Mesenchymal stem cell (in vitro differentiated cells and primary cell): ENCODE data around the gene TM4SF4.
A peak's percentile ranks its signal among the peaks of the same experiment; 100 is the strongest.

Experiments used
- DNase-seq: peaks from one replicate; pipeline ENCODE4 v3.0.0-alpha.2; 2013
- H2AFZ ChIP-seq: one replicate; pipeline ENCODE4 v1.6.1; 2013; ENCODE audit warnings: low read depth, mild to moderate bottlenecking, control low read depth, inconsistent platforms, low read length, moderate library complexity
- H2AK5ac ChIP-seq: 2 replicates; pipeline ENCODE4 v1.6.1; 2013; ENCODE audit warnings: low read length, moderate library complexity, mild to moderate bottlenecking, inconsistent platforms; ENCODE audit not compliant: severe bottlenecking
- H2BK120ac ChIP-seq: one replicate; pipeline ENCODE4 v1.6.1; 2013; ENCODE audit warnings: low read depth, mild to moderate bottlenecking, inconsistent platforms, low read length, moderate library complexity
- H2BK12ac ChIP-seq, 2 experiments: one replicate each; pipeline ENCODE4 v1.6.1; 2013; ENCODE audit warnings: inconsistent platforms in 2 of 2, low read length in 2 of 2, mild to moderate bottlenecking in 2 of 2, moderate library complexity in 2 of 2, control low read depth in 1 of 2
- H2BK15ac ChIP-seq: one replicate; pipeline ENCODE4 v1.6.1; 2013; ENCODE audit warnings: mild to moderate bottlenecking, low read depth, inconsistent platforms; ENCODE audit not compliant: poor library complexity, severe bottlenecking
- H2BK5ac ChIP-seq: 2 replicates; pipeline ENCODE4 v1.6.1; 2013; ENCODE audit warnings: low read depth, mild to moderate bottlenecking, low read length, control low read depth, inconsistent platforms; ENCODE audit not compliant: poor library complexity, severe bottlenecking
- H3K14ac ChIP-seq, 2 experiments: one replicate each; pipeline ENCODE4 v1.6.1; 2013; ENCODE audit warnings: inconsistent platforms in 2 of 2, low read length in 2 of 2, control low read depth in 1 of 2, mild to moderate bottlenecking in 1 of 2, moderate library complexity in 1 of 2
- H3K18ac ChIP-seq, 2 experiments: one replicate each; pipeline ENCODE4 v1.6.1; 2013; ENCODE audit warnings: inconsistent platforms in 2 of 2, low read length in 2 of 2, control low read depth in 1 of 2, low read depth in 1 of 2, mild to moderate bottlenecking in 1 of 2
- H3K23ac ChIP-seq, 2 experiments: one replicate each; pipeline ENCODE4 v1.6.1; 2013; ENCODE audit warnings: inconsistent platforms in 2 of 2, low read length in 2 of 2, mild to moderate bottlenecking in 2 of 2, moderate library complexity in 2 of 2, control low read depth in 1 of 2
- H3K27ac ChIP-seq: 2 replicates; pipeline ENCODE4 v1.5.1; 2013; ENCODE audit warnings: mild to moderate bottlenecking, moderate library complexity, low read length, control low read depth, inconsistent platforms; ENCODE audit not compliant: poor library complexity, severe bottlenecking
- H3K27me3 ChIP-seq, 2 experiments: 2 replicates each; pipeline versions ENCODE4 v1.6.1 to v1.7.0; 2013; ENCODE audit warnings: low read length in 2 of 2, mild to moderate bottlenecking in 2 of 2, moderate library complexity in 2 of 2, control low read depth in 1 of 2, inconsistent platforms in 1 of 2; ENCODE audit not compliant: control insufficient read depth in 1 of 2, insufficient read depth in 1 of 2
- H3K36me3 ChIP-seq, 2 experiments: 2 replicates each; pipeline versions ENCODE4 v1.6.1 to v1.7.0; 2013; ENCODE audit warnings: low read length in 2 of 2, control low read depth in 1 of 2, inconsistent platforms in 1 of 2, low read depth in 1 of 2, mild to moderate bottlenecking in 1 of 2; ENCODE audit not compliant: insufficient read depth in 2 of 2, control insufficient read depth in 1 of 2
- H3K4ac ChIP-seq, 2 experiments: one replicate each; pipeline ENCODE4 v1.6.1; 2013; ENCODE audit warnings: inconsistent platforms in 2 of 2, low read length in 2 of 2, mild to moderate bottlenecking in 2 of 2, moderate library complexity in 2 of 2, control low read depth in 1 of 2, low read depth in 1 of 2
- H3K4me1 ChIP-seq: 2 replicates; pipeline ENCODE4 v1.6.1; 2013; ENCODE audit warnings: low read depth, low read length, control low read depth; ENCODE audit not compliant: control insufficient read depth, insufficient read depth
- H3K4me2 ChIP-seq: 2 replicates; pipeline ENCODE4 v1.6.1; 2013; ENCODE audit warnings: low read length, mild to moderate bottlenecking, inconsistent platforms; ENCODE audit not compliant: poor library complexity, severe bottlenecking
- H3K4me3 ChIP-seq, 2 experiments: 2 replicates each; pipeline versions ENCODE4 v1.5.1 to v1.7.0; 2013; ENCODE audit warnings: low read length in 2 of 2, mild to moderate bottlenecking in 2 of 2, control low read depth in 1 of 2, low read depth in 1 of 2; ENCODE audit not compliant: insufficient read depth in 1 of 2
- H3K79me1 ChIP-seq: replicated peaks from 2 replicates; pipeline ENCODE4 v1.6.1; 2013; ENCODE audit warnings: mild to moderate bottlenecking, control low read depth, low read length, inconsistent platforms; ENCODE audit not compliant: poor library complexity, severe bottlenecking
- H3K9ac ChIP-seq: 2 replicates; pipeline ENCODE4 v1.7.0; 2013; ENCODE audit warnings: mild to moderate bottlenecking, low read length, moderate library complexity
- H3K9me3 ChIP-seq: 2 replicates; pipeline ENCODE4 v1.7.0; 2013; ENCODE audit warnings: mild to moderate bottlenecking, low read length; ENCODE audit not compliant: control insufficient read depth
- H4K8ac ChIP-seq: one replicate; pipeline ENCODE4 v1.6.1; 2013; ENCODE audit warnings: inconsistent platforms, mild to moderate bottlenecking, low read length, moderate library complexity
- H4K91ac ChIP-seq: one replicate; pipeline ENCODE4 v1.6.1; 2013; ENCODE audit warnings: mild to moderate bottlenecking, low read length, inconsistent platforms
- WGBS: methylation state at CpG from one replicate; pipeline ENCODE4 v1.1.7; 2013; ENCODE audit warnings: mixed read lengths; 5-methylcytosine and 5-hydroxymethylcytosine counted together

The TM4SF4 gene

DNA sequence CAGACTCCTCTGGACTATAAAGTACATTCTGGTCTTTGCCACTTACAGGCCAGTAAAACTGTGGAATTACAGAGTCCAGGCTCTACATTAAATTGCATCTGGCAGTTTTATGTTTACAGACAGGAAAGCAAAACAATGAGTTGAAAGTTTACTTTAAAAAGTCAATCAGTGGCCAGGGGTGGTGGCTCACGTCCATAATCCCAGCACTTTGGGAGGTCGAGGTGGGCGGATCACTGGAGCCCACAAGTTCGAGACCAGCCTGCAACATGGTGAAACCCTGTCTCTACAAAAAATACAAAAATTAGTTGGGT, 53.8 kb downstream of the TM4SF4 start:
- Histone ChIP-seq H2BK15ac (no peak overlapping the region), H3K36me3 (peaks cover 14 to 65% of the 10 kb centered on the region in 2 experiments), H2BK12ac (no peak overlapping the region), H3K4me3 (no peak overlapping the region), H3K4me1 (peaks cover 11% of the 10 kb centered on the region), H2AFZ (no peak overlapping the region), H2BK5ac (no peak overlapping the region), H3K4me2 (no peak overlapping the region), H3K14ac (no peak overlapping the region), H3K9me3 (no peaks in the 10 kb centered on the region), H3K18ac (peak overlapping the region in 1 of 2 experiments; percentile 48), H3K4ac (no peak overlapping the region), H3K27me3 (no peaks in the 10 kb centered on the region), H3K27ac (peak overlapping the region; percentile 67), H3K79me1 (no peaks in the 10 kb centered on the region), H3K23ac (no peak overlapping the region), H2AK5ac (no peak overlapping the region), H3K9ac (peak overlapping the region; percentile 63), H2BK120ac (no peak overlapping the region), H4K91ac (no peak overlapping the region), H4K8ac (no peak overlapping the region)
- WGBS, result 40% methylated on average over 3 of the region's 4 CpGs
- DNase-seq, result no peak

- no peak overlapping the region for H2AFZ ChIP-seq
- no peak overlapping the region for H2BK5ac ChIP-seq
- peak overlapping the region; percentile 63 for H3K9ac ChIP-seq
- H3K27me3 ChIP-seq, result no peaks in the 10 kb centered on the region
- H2AK5ac ChIP-seq, result no peak overlapping the region
- H3K79me1 ChIP-seq, result no peaks in the 10 kb centered on the region
- H4K8ac ChIP-seq, result no peak overlapping the region
- H4K91ac ChIP-seq, result no peak overlapping the region
- H2BK12ac ChIP-seq, result no peak overlapping the region
- H3K4me2 ChIP-seq, result no peak overlapping the region
- 50% methylated on average over 1 of the region's 2 CpGs for whole genome bisulfite sequencing
- no peak for DNase-seq
- H3K4ac ChIP-seq, result no peak overlapping the region
- H2BK120ac ChIP-seq, result no peak overlapping the region
- H3K9me3 ChIP-seq, result no peaks in the 10 kb centered on the region
- no peak overlapping the region for H2BK15ac ChIP-seq
- H3K14ac ChIP-seq, result no peak overlapping the region
- H3K23ac ChIP-seq, result no peak overlapping the region
- peaks cover 7 to 64% of the 10 kb centered on the region in 2 experiments for H3K36me3 ChIP-seq
- peak overlapping the region; percentile 14 for H3K27ac ChIP-seq
- H3K4me1 ChIP-seq, result peaks cover 11% of the 10 kb centered on the region
- H3K4me3 ChIP-seq, result no peak overlapping the region
- peak overlapping the region in 1 of 2 experiments; percentile 57 for H3K18ac ChIP-seq
These were observed 54.6 kb downstream of the TM4SF4 start for GRCh38 chr3:149529099-149529498.

DNA sequence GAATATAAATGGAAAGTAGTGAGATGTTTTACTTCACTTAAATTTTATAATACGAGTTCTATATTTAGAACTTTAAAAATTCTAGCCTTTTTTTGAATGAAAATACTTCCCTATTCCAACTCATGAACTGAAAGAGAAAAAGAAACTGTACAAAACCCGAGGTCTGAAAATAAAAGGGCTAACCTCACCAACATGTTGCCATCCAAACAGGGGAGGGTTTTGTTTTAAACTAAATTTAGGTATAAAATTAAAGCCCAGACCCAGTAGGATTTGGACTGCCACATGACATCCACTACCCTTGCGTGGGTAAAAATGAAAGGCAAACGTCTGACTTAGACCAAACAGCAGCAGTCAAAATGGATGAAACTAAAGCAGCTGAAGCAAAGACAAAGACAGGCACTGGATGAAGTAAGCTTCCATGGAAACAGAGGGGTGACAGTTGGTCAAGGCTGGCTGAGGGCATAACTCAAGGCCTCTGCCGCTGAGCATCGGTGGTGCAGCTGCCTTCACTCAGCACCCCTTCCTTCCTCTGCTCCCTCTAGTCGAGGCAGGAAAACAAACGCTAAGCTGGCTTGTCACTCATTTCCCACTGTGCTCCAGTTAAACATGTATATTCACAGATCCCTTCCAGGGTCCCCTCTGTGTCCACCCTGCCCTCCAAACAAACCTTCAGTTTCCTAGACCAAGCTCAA, 58.1 kb downstream of the TM4SF4 start:
- Histone ChIP-seq H4K8ac (peak overlapping the region; percentile 7), H3K27ac (peak overlapping the region; percentile 10), H3K18ac (peak overlapping the region; percentile 1 to 19), H3K4me1 (peaks cover 19% of the 10 kb centered on the region), H3K27me3 (no peaks in the 10 kb centered on the region), H2BK120ac (no peak overlapping the region), H3K4me3 (no peak overlapping the region), H3K14ac (no peak overlapping the region), H3K9me3 (no peaks in the 10 kb centered on the region), H3K9ac (peak overlapping the region; percentile 39), H2BK12ac (peak overlapping the region; percentile 21 to 38), H2BK15ac (no peak overlapping the region), H3K79me1 (no peaks in the 10 kb centered on the region), H3K36me3 (peaks cover 7 to 41% of the 10 kb centered on the region in 2 experiments), H2BK5ac (no peak overlapping the region), H4K91ac (peak overlapping the region; percentile 32), H3K4ac (no peak overlapping the region), H2AFZ (no peak overlapping the region), H3K4me2 (no peak overlapping the region), H2AK5ac (no peak overlapping the region), H3K23ac (no peak overlapping the region)
- DNase-seq, result no peak
- 69% methylated on average over 6 of the region's 8 CpGs for WGBS

DNA sequence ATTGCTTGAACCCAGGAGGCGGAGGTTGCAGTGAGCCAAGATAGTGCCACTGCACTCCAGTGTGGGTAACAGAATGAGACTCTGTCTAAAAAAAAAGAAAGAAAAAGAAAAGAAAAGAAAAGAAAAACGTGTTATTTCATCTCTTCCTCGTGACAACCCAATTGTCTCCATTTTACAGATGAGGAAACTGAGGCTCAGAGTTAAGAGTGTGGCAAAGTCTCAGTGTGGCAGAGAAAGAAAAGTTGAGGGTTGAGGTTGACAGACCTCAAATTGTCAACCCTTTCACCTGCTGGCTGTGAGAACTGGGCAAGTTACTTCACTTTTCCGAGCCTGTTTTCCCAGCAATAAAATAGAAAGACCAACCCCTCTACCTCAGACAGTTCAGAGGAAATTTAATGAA, 59.6 kb downstream of the TM4SF4 start:
- Histone ChIP-seq H3K79me1 (no peaks in the 10 kb centered on the region), H3K27me3 (no peaks in the 10 kb centered on the region), H3K9me3 (no peaks in the 10 kb centered on the region), H4K91ac (no peak overlapping the region), H3K9ac (peak overlapping the region; percentile 80), H4K8ac (no peak overlapping the region), H2AFZ (no peak overlapping the region), H3K4ac (no peak overlapping the region), H3K14ac (no peak overlapping the region), H3K4me3 (no peak overlapping the region), H2AK5ac (no peak overlapping the region), H2BK120ac (no peak overlapping the region), H3K18ac (no peak overlapping the region), H3K4me2 (no peak overlapping the region), H2BK12ac (peak overlapping the region in 1 of 2 experiments; percentile 21), H3K36me3 (peaks cover 7 to 41% of the 10 kb centered on the region in 2 experiments), H3K23ac (no peak overlapping the region), H3K27ac (peak overlapping the region; percentile 81), H3K4me1 (peaks cover 15% of the 10 kb centered on the region), H2BK5ac (no peak overlapping the region), H2BK15ac (no peak overlapping the region)
- WGBS, result 89% methylated on average over 3 of the region's 4 CpGs
- no peak for DNase-seq
